Cardiac muscle cell (in vitro differentiated cells and primary cell): Measurements from ENCODE around the gene MARK2. TPM values are rescaled to one million over a fixed set of nuclear protein-coding genes. Genes with fewer than 3 reads are reported as not detected.

Experiments used
- DNase-seq, 2 donors: peaks; one replicate each; pipeline versions ENCODE4 v3.0.0 to v3.0.0-alpha.2; 2010 to 2017; ENCODE audit warnings: low read depth in 1 of 2, low spot score in 1 of 2
- H3K27ac ChIP-seq: fragments of 200-600 bp; sonication (generic); 2 replicates; pipeline ENCODE4 v1.5.1; 2016
- H3K27me3 ChIP-seq: fragments of 200-600 bp; sonication (generic); 2 replicates; pipeline ENCODE4 v1.6.0; 2016; ENCODE audit warnings: control low read depth
- H3K36me3 ChIP-seq: fragments of 200-600 bp; sonication (generic); 2 replicates; pipeline ENCODE4 v1.5.1; 2016; ENCODE audit warnings: control low read depth
- H3K4me1 ChIP-seq: fragments of 200-600 bp; sonication (generic); 2 replicates; pipeline ENCODE4 v1.8.1; 2017; ENCODE audit warnings: low read depth, mild to moderate bottlenecking, mixed run types
- H3K4me3 ChIP-seq: fragments of 200-600 bp; sonication (generic); 2 replicates; pipeline ENCODE4 v1.5.1; 2016; ENCODE audit warnings: mild to moderate bottlenecking
- H3K9me3 ChIP-seq: fragments of 200-600 bp; sonication (generic); 2 replicates; pipeline ENCODE4 v1.5.1; 2017; ENCODE audit warnings: low read depth, mild to moderate bottlenecking, control low read depth
- CTCF ChIP-seq: IDR thresholded peaks from 2 replicates; pipeline ENCODE4 v1.5.1; 2012; ENCODE audit warnings: low read depth, mild to moderate bottlenecking, low read length
- polyA plus RNA-seq: library from polyadenylated mRNA; unstranded; fragments of >200 nt; fragmentation: Nextera tagmentation; extraction: Ambion mirVana; gene quantifications from 2 replicates; pipeline ENCODE4 v1.2.1, GENCODE V29; 2016
- total RNA-seq: library from RNA; depleted of rRNA; stranded (reverse); fragments of >200 nt; gene quantifications from 2 replicates; pipeline ENCODE4 v1.2.3, GENCODE V29; 2016

MARK2 gene
- total and polyA plus RNA-seq, 2 experiments from 2014 or later = 31.0 to 37.2 TPM

DNA sequence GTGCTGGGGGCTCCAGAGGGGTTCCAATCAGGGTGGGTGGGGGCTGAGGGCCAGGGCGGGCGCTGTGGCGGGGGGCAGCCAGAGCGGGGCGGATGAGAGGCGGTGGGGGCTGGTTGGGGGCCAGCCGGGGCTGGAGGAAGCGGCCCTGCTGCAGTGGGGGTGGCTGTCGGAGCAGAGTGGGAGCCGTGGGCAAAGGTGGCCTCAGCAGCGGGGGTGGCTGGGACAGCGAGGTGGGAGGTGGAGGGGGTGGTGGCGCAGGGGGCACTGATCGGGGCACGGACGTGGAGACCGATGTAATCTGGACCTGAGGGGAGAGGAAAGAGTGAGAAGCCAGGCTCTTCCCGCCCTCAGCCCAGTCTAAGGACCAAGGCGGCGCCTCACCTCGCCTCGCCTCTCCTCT is 73.0 kb downstream of the MARK2 start:
- TF ChIP-seq CTCF = no peak
- Histone ChIP-seq H3K27ac (peak overlapping the region; percentile 92), H3K4me1 (peaks cover 43% of the 10 kb centered on the region)

GRCh38 chr11:63912678-63913077 is 73.8 kb downstream of the MARK2 start:
- Histone ChIP-seq H3K27ac (peak overlapping the region; percentile 92), H3K4me3 (no peak overlapping the region), H3K9me3 (no peaks in the 10 kb centered on the region), H3K27me3 (no peaks in the 10 kb centered on the region), H3K4me1 (peaks cover 38% of the 10 kb centered on the region), H3K36me3 (peaks cover 5% of the 10 kb centered on the region)
- no peak for DNase-seq
- no peak for TF ChIP-seq CTCF

More for the DNA sequence above, 73.0 kb downstream of the MARK2 start:
- H3K9me3 ChIP-seq = no peaks in the 10 kb centered on the region
- no peak for DNase-seq
- H3K4me3 ChIP-seq = no peak overlapping the region
- H3K36me3 ChIP-seq = peaks cover 5% of the 10 kb centered on the region
- no peaks in the 10 kb centered on the region for H3K27me3 ChIP-seq

DNA sequence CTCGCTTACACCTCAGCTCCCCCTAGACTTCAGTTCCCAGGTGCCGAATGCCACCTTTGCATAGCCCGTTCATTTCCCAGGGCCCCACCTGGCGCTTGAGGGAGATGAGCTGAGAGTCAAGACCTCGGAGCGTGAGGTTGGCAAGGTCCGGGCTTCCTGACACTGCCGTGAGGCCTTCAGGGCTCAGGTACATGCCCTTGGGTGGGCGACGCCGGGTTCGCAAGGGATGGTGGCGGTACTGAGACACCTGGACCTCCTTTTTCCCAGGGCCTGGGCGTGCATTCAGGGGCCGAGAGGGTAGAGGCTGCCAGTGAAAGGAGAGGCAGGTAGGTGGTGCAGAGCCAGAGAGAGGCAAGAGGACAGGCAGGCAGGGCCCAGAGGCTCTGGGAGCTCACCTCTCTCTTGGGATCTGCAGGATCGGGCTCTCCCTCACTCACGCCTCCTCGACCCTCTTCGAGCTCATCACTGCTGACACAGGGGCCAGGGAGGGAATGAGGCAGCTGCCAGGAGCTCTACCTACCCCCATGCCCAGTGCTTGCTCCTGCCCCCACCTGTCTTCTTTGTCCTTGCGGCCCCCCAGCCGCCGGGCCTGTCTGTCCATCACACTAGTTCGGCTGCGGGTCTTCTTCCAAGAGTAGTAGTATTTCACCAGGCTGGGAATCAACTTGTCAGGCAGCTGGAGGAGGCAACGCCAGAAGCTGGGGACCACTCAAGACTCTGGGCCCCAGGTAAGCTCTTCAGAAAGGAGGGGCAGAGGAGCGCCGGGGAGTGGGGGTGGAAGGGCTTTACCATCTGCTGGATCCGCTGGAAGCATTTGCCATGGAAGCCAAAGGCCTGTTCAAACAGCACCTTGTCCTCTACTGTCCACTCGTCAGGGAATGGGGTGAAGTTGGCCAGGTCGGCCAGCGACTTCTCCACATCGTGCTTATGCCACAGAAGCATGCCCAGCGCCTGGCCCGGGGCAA is 75.2 kb downstream of the MARK2 start:
- H3K36me3 ChIP-seq = peaks cover 5% of the 10 kb centered on the region
- no peak overlapping the region for H3K4me3 ChIP-seq
- TF ChIP-seq CTCF = no peak
- H3K9me3 ChIP-seq = no peaks in the 10 kb centered on the region
- DNase-seq = no peak
- H3K27me3 ChIP-seq = no peaks in the 10 kb centered on the region
- peaks cover 39% of the 10 kb centered on the region for H3K4me1 ChIP-seq
- no peak overlapping the region for H3K27ac ChIP-seq

GRCh38 chr11:63914896-63915691 is 76.2 kb downstream of the MARK2 start:
- H3K27ac ChIP-seq = peak overlapping the region; percentile 31

More at GRCh38 chr11:63914896-63915691, 76.2 kb downstream of the MARK2 start:
- Histone ChIP-seq H3K4me3 (peak overlapping the region; percentile 97), H3K4me1 (peaks cover 39% of the 10 kb centered on the region), H3K9me3 (no peaks in the 10 kb centered on the region), H3K36me3 (peaks cover 5% of the 10 kb centered on the region), H3K27me3 (no peaks in the 10 kb centered on the region)
- TF ChIP-seq CTCF = no peak
- peak in 1 of 2 donors; percentile 42 for DNase-seq
